HCT116 (cell line): Measurements from ENCODE around the gene GGT5. TPM values are rescaled to one million over a fixed set of nuclear protein-coding genes. Genes with fewer than 3 reads are reported as not detected.

Experiments used
- ATAC-seq: fragments of 200-7000 bp; cut with Tn5 transposase; 2 replicates; pipeline ENCODE4 v1.9.1; 2020; ENCODE audit warnings: mild to moderate bottlenecking, moderate library complexity
- BruUV-seq: library from RNA; stranded (reverse); fragments of 400-500 nt; replicated peaks from 2 replicates; lab custom pipeline; 2021; lab: Mats Ljungman, UMichigan
- CTCF ChIA-PET: fragments of 300-600 bp; sonication (Branson Sonifier 250); formaldehyde crosslinking; loops from one replicate; lab custom pipeline; 2021; ENCODE audit warnings: antibody characterized with exemption; lab: Charles Lee
- POLR2A ChIA-PET: fragments of 300-600, 350-600 bp; sonication (Branson Sonifier 250); formaldehyde crosslinking; loops from one replicate; lab custom pipeline; 2021; ENCODE audit warnings: antibody characterized with exemption; lab: Charles Lee
- RAD21 ChIA-PET, 2 experiments: fragments of 300-600 bp; sonication (Branson Sonifier 250); formaldehyde crosslinking; loops; one replicate each; lab custom pipeline; 2023; ENCODE audit warnings: low total read pairs in 2 of 2; ENCODE audit not compliant: uncharacterized antibody in 2 of 2, unreplicated experiment in 2 of 2, low non-redundant PET in 1 of 2; lab: Charles Lee
- DNase-seq: peaks from one replicate; pipeline ENCODE4 v3.0.0-alpha.2; 2010; ENCODE audit warnings: low read depth, low spot score
- H2AFZ ChIP-seq: fragments of 200-600 bp; shearing (Covaris generic), sonication (generic); 2 replicates; pipeline ENCODE4 v1.6.1; 2017; ENCODE audit warnings: low read depth, mixed run types, mixed read lengths, antibody characterized with exemption, low read length; ENCODE audit not compliant: poor library complexity, severe bottlenecking
- H3K27ac ChIP-seq: 2 replicates; pipeline ENCODE4 v1.5.1; 2012; ENCODE audit warnings: low read depth, low read length
- H3K27me3 ChIP-seq: fragments of 200-600 bp; sonication (generic); 2 replicates; pipeline ENCODE4 v1.6.1; 2016; ENCODE audit warnings: mixed run types, low read length, mixed read lengths; ENCODE audit not compliant: insufficient read depth
- H3K36me3 ChIP-seq, 2 experiments: fragments of 200-500 bp in 1 of 2; fragments of 200-600 bp in 1 of 2; sonication (Bioruptor generic) in 1 of 2; sonication (generic) in 1 of 2; 2 replicates each; pipeline versions ENCODE4 v1.5.1 to v1.6.1; 2014 to 2016; ENCODE audit warnings: low read length in 2 of 2, inconsistent platforms in 1 of 2, mixed read lengths in 1 of 2, mixed run types in 1 of 2; ENCODE audit not compliant: insufficient read depth in 2 of 2, control insufficient read depth in 1 of 2
- H3K4me1 ChIP-seq, 2 experiments: fragments of 200-600 bp in 1 of 2; sonication (generic) in 1 of 2; 2 replicates each; pipeline versions ENCODE4 v1.5.1 to v1.6.1; 2012 to 2017; ENCODE audit warnings: low read length in 2 of 2, inconsistent platforms in 1 of 2, mild to moderate bottlenecking in 1 of 2, mixed read lengths in 1 of 2, mixed run types in 1 of 2, moderate library complexity in 1 of 2; ENCODE audit not compliant: insufficient read depth in 2 of 2, control insufficient read depth in 1 of 2
- H3K4me2 ChIP-seq: fragments of 200-600 bp; sonication (generic); 2 replicates; pipeline ENCODE4 v1.6.1; 2017; ENCODE audit warnings: mixed run types, low read length, mixed read lengths
- H3K4me3 ChIP-seq, 2 experiments: fragments of 200-600 bp in 1 of 2; sonication (generic) in 1 of 2; replicated peaks in 1 of 2; 2 replicates each; pipeline ENCODE4 v1.5.1; 2011 to 2016; ENCODE audit warnings: low read length in 2 of 2, control low read depth in 1 of 2, low read depth in 1 of 2, mild to moderate bottlenecking in 1 of 2, mixed read lengths in 1 of 2, mixed run types in 1 of 2
- H3K79me2 ChIP-seq: fragments of 200-600 bp; sonication (generic); 2 replicates; pipeline ENCODE4 v1.6.1; 2017; ENCODE audit warnings: mild to moderate bottlenecking, mixed run types, low read length, moderate library complexity, mixed read lengths; ENCODE audit not compliant: insufficient read depth
- H3K9ac ChIP-seq: fragments of 200-600 bp; sonication (generic); 2 replicates; pipeline ENCODE4 v1.6.1; 2016; ENCODE audit warnings: low read length, mixed read lengths
- H3K9me2 ChIP-seq: fragments of 200-600 bp; sonication (generic), shearing (Covaris generic); 2 replicates; pipeline ENCODE4 v1.6.1; 2017; ENCODE audit warnings: mixed run types, mild to moderate bottlenecking, moderate library complexity; ENCODE audit not compliant: insufficient read depth
- H3K9me3 ChIP-seq, 2 experiments: fragments of 200-500 bp in 1 of 2; fragments of 200-600 bp in 1 of 2; sonication (Bioruptor generic) in 1 of 2; sonication (generic) in 1 of 2; 2 replicates each; pipeline ENCODE4 v1.6.1; 2014 to 2017; ENCODE audit warnings: low read length in 2 of 2, mixed read lengths in 2 of 2, inconsistent platforms in 1 of 2, low read depth in 1 of 2, mild to moderate bottlenecking in 1 of 2, mixed run types in 1 of 2, moderate library complexity in 1 of 2; ENCODE audit not compliant: control insufficient read depth in 1 of 2, insufficient read depth in 1 of 2
- H4K20me1 ChIP-seq: fragments of 200-600 bp; sonication (generic), shearing (Covaris generic); 2 replicates; pipeline ENCODE4 v1.6.1; 2017; ENCODE audit warnings: mixed run types, mild to moderate bottlenecking, moderate library complexity; ENCODE audit not compliant: insufficient read depth
- CEBPB ChIP-seq: IDR thresholded peaks from 2 replicates; pipeline ENCODE4 v1.6.1; 2012; ENCODE audit warnings: low read depth
- ELF1 ChIP-seq: IDR thresholded peaks from 2 replicates; pipeline ENCODE4 v1.6.1; 2012; ENCODE audit warnings: low read depth, borderline replicate concordance
- EZH2phosphoT487 ChIP-seq: fragments of 200-600 bp; IDR thresholded peaks from 2 replicates; pipeline ENCODE4 v1.6.1; 2018; ENCODE audit warnings: antibody characterized with exemption, borderline replicate concordance
- FOSL1 ChIP-seq: IDR thresholded peaks from 2 replicates; pipeline ENCODE4 v1.6.1; 2012; ENCODE audit warnings: low read depth
- POLR2A ChIP-seq: IDR thresholded peaks from 2 replicates; pipeline ENCODE4 v1.7.0; 2011; ENCODE audit warnings: borderline replicate concordance; ENCODE audit not compliant: insufficient read depth, insufficient read length; ENCODE audit errors: extremely low read depth
- POLR2AphosphoS5 ChIP-seq: IDR thresholded peaks from 2 replicates; pipeline ENCODE4 v1.6.1; 2011; ENCODE audit warnings: mild to moderate bottlenecking, low read depth, low read length, moderate library complexity
- RAD21 ChIP-seq: IDR thresholded peaks from 2 replicates; pipeline ENCODE4 v1.6.1; 2012; ENCODE audit warnings: low read depth, mild to moderate bottlenecking
- SIN3A ChIP-seq: IDR thresholded peaks from 2 replicates; pipeline ENCODE4 v1.6.1; 2012; ENCODE audit warnings: low read depth
- SP1 ChIP-seq: IDR thresholded peaks from 2 replicates; pipeline ENCODE4 v1.6.1; 2012; ENCODE audit warnings: low read depth
- SRF ChIP-seq: IDR thresholded peaks from 2 replicates; pipeline ENCODE4 v1.6.1; 2012; ENCODE audit warnings: low read depth
- YY1 ChIP-seq: IDR thresholded peaks from 2 replicates; pipeline ENCODE4 v1.6.1; 2011; ENCODE audit warnings: low read length, low read depth, moderate library complexity, mild to moderate bottlenecking; ENCODE audit not compliant: insufficient replicate concordance; ENCODE audit errors: extremely low read depth
- intact Hi-C: fragments of 100-400 bp; cut with micrococcal nuclease; formaldehyde crosslinking; loops from 2 replicates; pipeline ENCODE4 v1.10.0; 2022
- total RNA-seq: library from RNA; stranded (reverse); gene quantifications from one replicate; pipeline ENCODE4 v1.2.1, GENCODE V29; 2021; ENCODE audit not compliant: unreplicated experiment
- TF ChIP-seq, protein P1 (sequence below), 3 experiments: fragments of 200-600 bp in 1 of 3; sonication (generic) in 1 of 3; IDR thresholded peaks in 2 of 3; conservative IDR thresholded peaks in 1 of 3; 2 replicates each; pipeline ENCODE4 v1.5.1; 2012 to 2017; ENCODE audit warnings: low read depth in 2 of 3, low read length in 2 of 3, antibody characterized with exemption in 1 of 3, borderline replicate concordance in 1 of 3, control low read depth in 1 of 3, mild to moderate bottlenecking in 1 of 3, mixed read lengths in 1 of 3, mixed run types in 1 of 3, moderate library complexity in 1 of 3; ENCODE audit not compliant: insufficient read depth in 1 of 3
- TF ChIP-seq, protein P2 (sequence below): IDR thresholded peaks from 2 replicates; pipeline ENCODE4 v1.6.1; 2012
- TF ChIP-seq, protein P3 (sequence below): IDR thresholded peaks from 2 replicates; pipeline ENCODE4 v1.6.1; 2011; ENCODE audit warnings: mild to moderate bottlenecking, low read length, moderate library complexity; ENCODE audit not compliant: insufficient replicate concordance; ENCODE audit errors: extremely low read depth

The GGT5 gene
- total RNA-seq, 1 experiment from 2014 or later = 0.57 TPM

DNA sequence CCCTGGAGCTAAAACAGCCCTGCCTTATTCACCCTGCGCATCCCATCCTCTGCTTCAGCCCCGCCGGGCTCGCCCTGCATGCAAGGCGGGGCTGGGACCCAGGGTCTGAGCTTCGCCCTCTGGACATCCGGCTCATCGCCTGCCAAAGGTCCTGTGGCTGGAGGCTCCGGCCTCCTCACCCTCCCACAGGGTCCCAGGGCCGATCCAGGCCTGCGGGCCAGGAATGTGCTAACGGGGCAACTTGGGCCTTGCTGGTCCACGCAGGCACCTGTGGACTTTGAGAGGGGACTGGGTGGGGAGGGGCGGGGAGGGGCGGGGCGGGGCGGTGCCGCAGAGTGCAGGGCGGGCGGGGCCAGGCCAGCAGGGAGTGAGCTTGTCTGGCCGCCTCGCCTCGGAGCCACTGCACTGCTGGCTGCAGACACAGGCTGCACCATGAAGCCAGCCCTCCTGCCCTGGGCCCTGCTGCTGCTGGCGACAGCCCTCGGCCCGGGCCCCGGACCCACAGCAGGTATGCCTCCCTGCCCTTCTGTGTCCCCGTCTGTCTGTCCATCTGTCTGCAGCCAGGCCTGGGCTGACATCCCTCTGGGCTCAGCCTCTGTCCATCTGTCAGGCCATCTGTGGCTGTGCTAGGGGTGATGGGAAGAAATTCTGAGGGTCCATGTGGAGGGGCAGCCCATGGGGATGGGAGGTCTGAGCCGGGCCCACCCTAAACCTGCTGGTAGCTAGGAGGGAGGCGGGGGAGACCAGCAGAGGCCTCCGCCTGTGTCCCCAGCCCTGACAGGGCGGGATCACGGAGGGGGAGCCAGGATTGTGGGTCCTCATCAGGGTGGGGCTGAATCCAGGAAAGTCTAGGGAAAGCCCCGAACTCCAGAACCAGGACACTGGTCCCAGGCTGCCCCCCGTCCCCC lies 63.5 kb downstream of the GGT5 start, which contains the start of gene SUSD2 (continued):
- TF ChIP-seq, protein P1, sequence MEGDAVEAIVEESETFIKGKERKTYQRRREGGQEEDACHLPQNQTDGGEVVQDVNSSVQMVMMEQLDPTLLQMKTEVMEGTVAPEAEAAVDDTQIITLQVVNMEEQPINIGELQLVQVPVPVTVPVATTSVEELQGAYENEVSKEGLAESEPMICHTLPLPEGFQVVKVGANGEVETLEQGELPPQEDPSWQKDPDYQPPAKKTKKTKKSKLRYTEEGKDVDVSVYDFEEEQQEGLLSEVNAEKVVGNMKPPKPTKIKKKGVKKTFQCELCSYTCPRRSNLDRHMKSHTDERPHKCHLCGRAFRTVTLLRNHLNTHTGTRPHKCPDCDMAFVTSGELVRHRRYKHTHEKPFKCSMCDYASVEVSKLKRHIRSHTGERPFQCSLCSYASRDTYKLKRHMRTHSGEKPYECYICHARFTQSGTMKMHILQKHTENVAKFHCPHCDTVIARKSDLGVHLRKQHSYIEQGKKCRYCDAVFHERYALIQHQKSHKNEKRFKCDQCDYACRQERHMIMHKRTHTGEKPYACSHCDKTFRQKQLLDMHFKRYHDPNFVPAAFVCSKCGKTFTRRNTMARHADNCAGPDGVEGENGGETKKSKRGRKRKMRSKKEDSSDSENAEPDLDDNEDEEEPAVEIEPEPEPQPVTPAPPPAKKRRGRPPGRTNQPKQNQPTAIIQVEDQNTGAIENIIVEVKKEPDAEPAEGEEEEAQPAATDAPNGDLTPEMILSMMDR (IDR thresholded peaks at IDR 0.05 in 2 of 3, conservative IDR thresholded peaks at IDR 0.05 in 1 of 3; ENCODE audit: borderline replicate concordance in 1 of 3, insufficient read depth in 1 of 3, low read depth in 2 of 3, low read length in 2 of 3) = no peak

DNA sequence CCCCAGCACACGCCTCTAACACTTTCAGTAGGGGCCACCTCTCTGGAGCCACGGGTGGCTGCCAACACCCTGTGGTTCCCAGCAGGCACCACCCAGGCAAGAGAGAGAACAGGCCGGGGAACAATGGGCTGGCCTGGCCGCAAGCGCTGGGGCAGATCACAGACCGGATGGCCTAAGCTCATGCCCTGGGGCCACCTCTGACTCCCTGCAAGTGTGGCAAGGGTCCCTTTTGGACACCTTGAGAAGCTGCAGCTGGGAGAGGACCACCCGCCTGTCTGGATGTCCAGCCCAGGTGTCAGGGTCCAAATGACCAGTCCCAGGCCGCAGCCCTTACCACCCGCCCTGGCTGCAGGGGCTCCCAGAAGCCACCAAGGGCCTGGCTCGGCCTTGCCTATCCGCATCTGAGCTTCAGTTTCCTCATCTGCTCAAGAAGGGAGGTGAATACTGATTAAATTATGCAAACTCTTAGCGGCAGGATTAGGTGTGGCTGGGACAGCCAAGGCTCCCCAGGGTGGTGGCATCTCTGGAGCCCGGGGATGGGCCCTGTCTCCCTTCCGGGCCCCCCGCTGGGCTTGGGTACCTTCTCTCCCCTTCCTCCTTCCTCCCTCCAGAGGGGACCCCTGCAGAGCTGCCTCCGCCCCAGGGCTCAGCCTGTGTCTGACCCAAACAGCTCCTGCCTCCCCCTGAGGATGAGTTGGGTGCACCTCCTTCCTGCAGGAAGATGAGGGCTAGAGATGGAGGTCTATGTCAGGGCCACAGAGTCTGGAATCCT lies 64.4 kb downstream of the GGT5 start:
- POLR2A ChIA-PET = no interaction called here
- ATAC-seq (no peak; the same call in 1 of the 2 replicates), DNase-seq (no peak)
- no peaks in the 10 kb centered on the region for H3K9me3 ChIP-seq
- peak overlapping the region; percentile 18; the same call in 1 of the 2 replicates for H3K27ac ChIP-seq
- no peak overlapping the region for H3K4me2 ChIP-seq
- H3K9me2 ChIP-seq = no peaks in the 10 kb centered on the region
- no TSS peak for BruUV-seq
- no peak for TF ChIP-seq SIN3A
- TF ChIP-seq POLR2A = no peak
- no peak for TF ChIP-seq POLR2AphosphoS5
- TF ChIP-seq CEBPB = no peak
- TF ChIP-seq EZH2phosphoT487 = no peak
- TF ChIP-seq RAD21 = no peak
- TF ChIP-seq SRF = no peak
- TF ChIP-seq, protein P2, sequence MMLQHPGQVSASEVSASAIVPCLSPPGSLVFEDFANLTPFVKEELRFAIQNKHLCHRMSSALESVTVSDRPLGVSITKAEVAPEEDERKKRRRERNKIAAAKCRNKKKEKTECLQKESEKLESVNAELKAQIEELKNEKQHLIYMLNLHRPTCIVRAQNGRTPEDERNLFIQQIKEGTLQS = no peak
- no peak for TF ChIP-seq FOSL1
- no peak for TF ChIP-seq SP1
- TF ChIP-seq ELF1 = no peak
- TF ChIP-seq YY1 = no peak
- TF ChIP-seq, protein P3, sequence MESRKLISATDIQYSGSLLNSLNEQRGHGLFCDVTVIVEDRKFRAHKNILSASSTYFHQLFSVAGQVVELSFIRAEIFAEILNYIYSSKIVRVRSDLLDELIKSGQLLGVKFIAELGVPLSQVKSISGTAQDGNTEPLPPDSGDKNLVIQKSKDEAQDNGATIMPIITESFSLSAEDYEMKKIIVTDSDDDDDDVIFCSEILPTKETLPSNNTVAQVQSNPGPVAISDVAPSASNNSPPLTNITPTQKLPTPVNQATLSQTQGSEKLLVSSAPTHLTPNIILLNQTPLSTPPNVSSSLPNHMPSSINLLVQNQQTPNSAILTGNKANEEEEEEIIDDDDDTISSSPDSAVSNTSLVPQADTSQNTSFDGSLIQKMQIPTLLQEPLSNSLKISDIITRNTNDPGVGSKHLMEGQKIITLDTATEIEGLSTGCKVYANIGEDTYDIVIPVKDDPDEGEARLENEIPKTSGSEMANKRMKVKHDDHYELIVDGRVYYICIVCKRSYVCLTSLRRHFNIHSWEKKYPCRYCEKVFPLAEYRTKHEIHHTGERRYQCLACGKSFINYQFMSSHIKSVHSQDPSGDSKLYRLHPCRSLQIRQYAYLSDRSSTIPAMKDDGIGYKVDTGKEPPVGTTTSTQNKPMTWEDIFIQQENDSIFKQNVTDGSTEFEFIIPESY = no peak
- intact Hi-C loops = loop anchor here (10.0 kb wide), 1 partner anchor 344 kb away; no protein-coding TSS in a partner anchor
- RAD21 ChIA-PET = no interaction called here
- H3K4me1 ChIP-seq = peaks cover 7 to 10% of the 10 kb centered on the region in 2 experiments; a peak in 3 of 4 replicates
- no peaks in the 10 kb centered on the region for H4K20me1 ChIP-seq
- H2AFZ ChIP-seq = no peak overlapping the region
- H3K27me3 ChIP-seq = no peaks in the 10 kb centered on the region
- H3K36me3 ChIP-seq = no peaks in the 10 kb centered on the region
- CTCF ChIA-PET = interaction anchor here (1.1 to 2.2 kb wide), 2 partner anchors 9 to 24 kb away, joined by 4 to 8 read pairs; no protein-coding TSS in a partner anchor
- H3K79me2 ChIP-seq = no peaks in the 10 kb centered on the region
- H3K4me3 ChIP-seq = no peak overlapping the region
- no peak overlapping the region for H3K9ac ChIP-seq
